T-helper 9 cell (primary cell): ENCODE results near the gene GTPBP2.
A peak's percentile ranks its signal among the peaks of the same experiment; 100 is the strongest.
"Not testable (repeated sequence)": the region's sequence is repeated elsewhere in the genome, so short reads cannot be mapped to it uniquely, and the experiment has no call there.

Source experiments
- DNase-seq: peaks from one replicate; pipeline ENCODE4 v3.0.0-alpha.2; 2020

The GTPBP2 gene

GRCh38 chr6:43658161-43658560 is 29.1 kb upstream of the GTPBP2 start:
- DNase-seq = no peak

GRCh38 chr6:43657221-43657802 is 28.2 kb upstream of the GTPBP2 start:
- no peak for DNase-seq

DNA sequence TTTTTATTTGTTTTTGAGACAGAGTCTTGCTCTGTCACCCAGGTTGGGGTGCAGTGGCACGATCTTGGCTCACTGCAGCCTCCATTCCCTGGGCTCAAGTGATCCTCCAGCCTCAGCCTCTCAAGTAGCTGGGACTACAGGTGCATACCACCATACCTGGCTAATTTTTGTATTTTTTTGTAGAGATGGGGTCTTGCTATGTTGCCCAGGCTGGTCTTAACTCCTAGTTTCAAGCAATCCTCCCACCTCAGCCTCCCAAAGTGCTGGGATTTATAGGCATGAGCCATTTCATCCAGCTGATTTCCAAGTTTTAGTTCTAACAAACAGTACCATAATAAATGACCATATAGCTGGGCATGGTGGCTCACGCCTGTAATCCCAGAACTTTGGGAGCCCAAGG is 23.8 kb upstream of the GTPBP2 start:
- DNase-seq = not testable (repeated sequence)

DNA sequence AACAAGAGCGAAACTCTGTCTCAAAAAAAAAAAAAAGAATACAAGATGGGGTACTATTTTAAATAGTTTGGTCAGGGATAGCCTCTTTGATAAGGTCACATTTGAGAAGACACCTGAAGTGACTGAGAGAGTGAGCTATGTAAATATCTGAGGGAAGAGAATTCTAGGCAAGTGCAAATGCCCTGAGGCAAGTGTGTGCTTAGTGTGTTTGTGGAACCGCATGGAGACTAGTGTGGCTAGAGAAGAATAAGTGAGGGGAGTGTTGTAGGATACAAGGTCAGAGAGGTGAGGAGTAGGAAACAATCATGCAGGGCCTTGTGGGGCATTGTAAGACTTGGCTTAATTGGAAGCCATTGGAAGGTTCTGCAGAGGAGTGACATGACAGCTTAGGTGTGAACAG is 19.2 kb upstream of the GTPBP2 start:
- DNase-seq = no peak

- DNase-seq = no peak
Measured at GRCh38 chr6:43647613-43648012, 18.5 kb upstream of the GTPBP2 start.

DNA sequence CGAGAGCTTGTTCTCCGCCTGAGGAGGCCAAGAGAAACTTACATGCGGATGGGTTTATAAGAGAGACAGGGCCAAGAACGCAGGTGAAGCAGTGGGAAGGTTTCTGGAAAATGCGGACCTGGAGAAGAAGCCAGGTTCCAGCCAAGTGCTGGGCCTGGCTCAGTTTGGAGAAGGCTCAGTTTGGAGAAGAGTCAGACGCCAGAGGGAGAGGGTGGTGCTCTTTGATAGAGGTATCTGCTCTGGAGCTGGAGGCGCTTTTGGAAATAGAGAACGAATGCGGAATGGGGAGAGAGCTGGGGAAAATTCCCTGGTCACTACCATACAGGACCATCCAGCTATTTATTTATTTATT is 16.5 kb upstream of the GTPBP2 start:
- no peak for DNase-seq

- peak; percentile 52 for DNase-seq
Measured at GRCh38 chr6:43644940-43645612, 16.0 kb upstream of the GTPBP2 start, which contains the start of gene RSPH9. Gene RSPH9 (plus strand): TSS chr6:43645036. CDS start chr6:43645099, 63 bp downstream.

- no peak for DNase-seq
Measured at GRCh38 chr6:43639984-43640800, 11.1 kb upstream of the GTPBP2 start.

DNA sequence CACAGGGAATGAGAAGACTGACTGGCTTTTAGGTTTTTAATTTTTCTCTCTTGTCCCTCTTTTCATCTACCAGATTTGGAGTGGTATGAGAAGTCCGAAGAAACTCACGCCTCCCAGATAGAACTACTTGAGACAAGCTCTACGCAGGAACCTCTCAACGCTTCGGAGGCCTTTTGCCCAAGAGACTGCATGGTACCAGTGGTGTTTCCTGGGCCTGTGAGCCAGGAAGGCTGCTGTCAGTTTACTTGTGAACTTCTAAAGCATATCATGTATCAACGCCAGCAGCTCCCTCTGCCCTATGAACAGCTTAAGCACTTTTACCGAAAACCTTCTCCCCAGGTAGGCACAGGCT is 7.2 kb upstream of the GTPBP2 start:
- no peak for DNase-seq

DNA sequence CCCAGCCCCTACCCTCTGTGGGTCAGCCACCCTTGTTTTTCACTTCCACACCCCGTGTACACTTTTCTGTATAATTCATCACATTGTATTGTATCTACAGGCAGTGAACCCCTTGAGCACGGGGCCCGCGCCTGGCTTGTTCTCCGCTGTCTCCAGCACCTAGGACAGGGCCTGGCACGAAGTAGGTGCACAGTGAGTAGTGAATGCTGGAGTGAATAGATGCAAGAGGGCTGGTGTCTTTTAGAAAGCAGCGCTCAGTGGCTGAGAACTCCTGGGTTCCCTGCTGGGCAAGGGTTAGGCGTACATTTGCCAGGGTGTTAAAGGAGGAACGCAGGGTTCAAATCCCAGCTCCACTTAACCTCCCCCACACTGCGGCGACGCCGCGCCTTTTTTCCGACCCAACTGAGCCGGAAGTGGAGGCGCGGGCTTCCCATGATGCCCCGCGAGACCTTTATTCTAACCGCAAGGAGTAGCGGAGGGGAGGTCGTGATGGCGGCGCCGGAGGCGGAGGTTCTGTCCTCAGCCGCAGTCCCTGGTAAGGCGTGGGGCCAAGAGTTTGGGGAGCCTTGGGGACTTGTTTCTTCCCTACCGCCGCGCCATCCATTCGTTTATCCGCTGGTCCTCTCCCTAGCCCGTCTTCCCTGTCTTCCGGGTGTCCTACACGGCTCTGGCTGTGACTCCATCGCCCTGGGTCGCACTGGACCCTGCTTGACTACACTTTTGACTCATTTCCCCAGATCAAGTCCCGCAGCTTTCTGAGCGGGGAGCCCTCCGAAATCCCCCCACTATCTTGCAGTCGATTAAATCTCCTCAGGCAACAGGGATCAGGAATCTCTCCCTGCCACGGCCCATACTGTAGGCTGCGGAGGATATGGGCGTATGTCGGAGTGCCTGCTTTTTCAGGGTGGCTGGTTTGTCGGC is 6.6 kb upstream of the GTPBP2 start, which contains the start of gene MAD2L1BP:
Gene MAD2L1BP, plus strand, starts transcription at position 454 of the 921 bp plus-strand sequence. Its CDS starts 36 bp downstream, at position 490.
- peak; percentile 80 for DNase-seq

DNA sequence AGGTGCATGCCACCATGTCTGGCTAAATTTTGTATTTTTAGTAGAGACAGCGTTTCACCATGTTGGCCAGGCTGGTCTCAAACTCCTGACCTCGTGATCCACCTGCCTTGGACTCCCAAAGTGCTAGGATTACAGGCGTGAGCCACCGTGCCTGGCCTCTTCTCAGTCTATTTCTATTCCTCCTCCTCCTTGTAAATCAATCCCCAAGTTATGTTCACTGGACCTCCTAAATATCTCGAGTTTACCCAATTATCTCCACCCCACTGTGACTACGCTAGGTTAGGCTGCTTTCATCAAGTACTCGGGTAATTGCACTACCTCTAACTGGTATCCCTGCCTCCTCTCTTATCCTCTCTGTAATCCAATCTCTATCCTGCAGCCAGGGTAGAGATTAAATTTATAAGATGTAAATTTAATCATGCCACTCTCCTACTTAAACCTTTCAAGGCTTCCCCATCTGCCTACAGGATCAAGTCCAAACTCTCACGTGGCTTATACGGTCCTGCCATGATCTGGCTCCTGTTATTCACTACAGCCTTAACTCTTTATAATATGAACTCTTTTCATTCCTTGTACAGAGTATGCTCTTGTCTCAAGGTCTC is 5.7 kb upstream of the GTPBP2 start:
- no peak for DNase-seq

DNA sequence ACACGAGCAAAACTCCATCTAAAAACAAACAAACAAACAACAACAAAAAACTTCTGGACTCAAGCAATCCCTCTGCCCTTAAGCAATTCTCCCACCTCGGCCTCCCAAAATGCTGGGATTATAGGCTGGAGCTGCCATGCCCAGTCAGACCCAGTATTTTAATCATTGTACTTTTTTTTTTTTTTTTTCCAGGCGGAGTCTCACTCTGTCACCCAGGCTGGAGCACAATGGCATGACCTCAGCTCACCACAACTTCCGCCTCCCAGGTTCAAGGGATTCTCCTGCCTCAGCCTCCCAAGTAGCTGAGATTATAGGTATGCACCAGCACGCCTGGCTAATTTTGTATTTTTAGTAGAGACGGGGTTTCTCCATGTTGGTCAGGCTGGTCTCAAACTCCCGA is 3.9 kb upstream of the GTPBP2 start:
- DNase-seq = not testable (repeated sequence)

- no peak for DNase-seq
Measured at GRCh38 chr6:43630980-43631619, 2.0 kb upstream of the GTPBP2 start.

GRCh38 chr6:43629505-43630300 is 639 bp upstream of the GTPBP2 start:
- DNase-seq = peak; percentile 78

- DNase-seq = peak; percentile 21
Measured at GRCh38 chr6:43628393-43629103, 516 bp downstream of the GTPBP2 start.

- DNase-seq = no peak
Measured at GRCh38 chr6:43627008-43627825, 1.8 kb downstream of the GTPBP2 start.

DNA sequence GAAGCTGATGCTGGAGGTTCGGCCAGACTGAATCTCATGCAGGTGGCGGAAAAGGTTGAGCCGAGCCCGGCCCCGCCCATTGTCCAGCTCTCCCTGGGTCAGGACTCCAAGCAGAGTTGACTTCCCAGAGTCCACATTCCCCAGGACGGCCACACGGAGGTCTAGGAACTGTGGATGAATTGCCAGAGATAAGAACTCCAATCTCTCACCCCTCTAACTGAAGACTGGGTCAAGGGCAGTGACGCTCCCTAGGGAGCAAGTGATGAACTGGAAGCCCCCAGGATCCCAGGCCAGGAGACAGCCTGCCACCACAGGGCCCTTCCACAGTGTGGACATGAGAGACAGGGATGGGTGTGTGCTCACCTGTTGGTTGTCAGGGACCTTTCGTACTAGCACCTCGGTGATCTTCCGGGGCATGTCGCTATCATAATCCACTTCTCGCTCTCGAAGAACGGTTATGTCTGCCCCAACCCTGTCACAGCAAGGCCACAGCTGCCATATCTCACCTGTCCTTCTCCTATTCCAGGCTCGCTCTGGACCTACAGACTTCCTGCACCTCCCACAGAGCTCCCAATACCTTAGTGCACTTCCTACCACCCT is 3.6 kb downstream of the GTPBP2 start:
- DNase-seq = no peak

DNA sequence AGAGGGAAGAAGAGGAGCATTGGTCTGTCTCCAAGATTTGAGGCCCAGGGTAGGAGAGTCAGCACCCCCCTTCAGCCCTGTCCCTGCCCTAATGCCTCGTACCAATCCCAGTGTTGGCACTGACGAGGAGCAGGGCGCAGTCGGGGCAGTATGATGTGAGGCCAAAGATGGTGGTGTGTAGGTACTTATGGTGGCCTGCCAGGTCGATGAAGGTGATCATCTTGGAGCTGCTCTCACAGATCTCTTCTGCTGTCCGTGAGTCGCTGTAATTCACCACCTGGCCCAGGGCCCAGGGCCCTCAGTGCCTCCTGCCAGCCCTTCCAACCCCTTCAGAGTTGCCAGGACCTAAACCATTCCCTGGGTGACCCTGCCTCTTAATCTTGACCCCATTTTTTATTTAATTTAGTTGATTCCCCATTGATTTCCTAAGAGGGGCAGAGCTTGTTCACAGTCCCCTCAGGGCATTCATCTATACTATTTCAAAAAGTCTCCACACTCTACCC is 4.2 kb downstream of the GTPBP2 start:
- no peak for DNase-seq
